Smooth muscle cell (in vitro differentiated cells): Measurements from ENCODE around the gene BTNL8. TPM values are rescaled to one million over a fixed set of nuclear protein-coding genes. Genes with fewer than 3 reads are reported as not detected.

Experiments used
- DNase-seq: peaks from one replicate; lab custom pipeline; 2025; ENCODE audit not compliant: unreplicated experiment; lab: John Stamatoyannopoulos, UW
- H2AFZ ChIP-seq: fragments of 200-600 bp; sonication (generic); 2 replicates; pipeline ENCODE4 v1.6.0; 2016; ENCODE audit warnings: antibody characterized with exemption, low read depth, mild to moderate bottlenecking
- H3F3A ChIP-seq: fragments of 200-600 bp; sonication (generic); 2 replicates; pipeline ENCODE4 v1.6.0; 2017; ENCODE audit warnings: antibody characterized with exemption, low read depth
- H3K27ac ChIP-seq: fragments of 200-600 bp; sonication (generic); 2 replicates; pipeline ENCODE4 v1.5.1; 2016; ENCODE audit warnings: low read depth, mild to moderate bottlenecking
- H3K27me3 ChIP-seq: fragments of 200-600 bp; sonication (generic); 2 replicates; pipeline ENCODE4 v1.6.1; 2016; ENCODE audit warnings: low read depth, mild to moderate bottlenecking
- H3K36me3 ChIP-seq: fragments of 200-600 bp; sonication (generic); 2 replicates; pipeline ENCODE4 v1.5.1; 2016; ENCODE audit warnings: low read depth
- H3K4me1 ChIP-seq: fragments of 200-600 bp; sonication (generic); 2 replicates; pipeline ENCODE4 v1.5.1; 2016; ENCODE audit warnings: low read depth
- H3K4me2 ChIP-seq: fragments of 200-600 bp; sonication (generic); 2 replicates; pipeline ENCODE4 v1.6.0; 2016; ENCODE audit warnings: mild to moderate bottlenecking
- H3K4me3 ChIP-seq: fragments of 200-600 bp; sonication (generic); 2 replicates; pipeline ENCODE4 v1.5.1; 2016; ENCODE audit warnings: mild to moderate bottlenecking
- H3K79me2 ChIP-seq: fragments of 200-600 bp; sonication (generic); 2 replicates; pipeline ENCODE4 v1.6.0; 2016; ENCODE audit warnings: low read depth, mild to moderate bottlenecking
- H3K9ac ChIP-seq: fragments of 200-600 bp; sonication (generic); 2 replicates; pipeline ENCODE4 v1.6.0; 2016; ENCODE audit warnings: low read depth
- H3K9me3 ChIP-seq: fragments of 200-600 bp; sonication (generic); replicated peaks from 2 replicates; pipeline ENCODE4 v1.5.1; 2016; ENCODE audit warnings: low read depth
- H4K20me1 ChIP-seq: fragments of 200-600 bp; sonication (generic); 2 replicates; pipeline ENCODE4 v1.6.0; 2016; ENCODE audit warnings: low read depth
- CTCF ChIP-seq: fragments of 200-600 bp; sonication (generic); IDR thresholded peaks from 2 replicates; pipeline ENCODE4 v1.5.1; 2017; ENCODE audit warnings: borderline replicate concordance, mild to moderate bottlenecking, antibody characterized with exemption; ENCODE audit not compliant: insufficient read depth, poor library complexity, severe bottlenecking
- WGBS: methylation state at CpG from one replicate; pipeline ENCODE4 v1.1.7; 2016; ENCODE audit warnings: low lambda C conversion rate; 5-methylcytosine and 5-hydroxymethylcytosine counted together
- polyA plus RNA-seq: library from polyadenylated mRNA; unstranded; fragments of >200 nt; fragmentation: Nextera tagmentation; extraction: Ambion mirVana; gene quantifications from 2 replicates; pipeline ENCODE4 v1.2.1, GENCODE V29; 2016
- total RNA-seq: library from RNA; depleted of rRNA; stranded (reverse); fragments of >200 nt; gene quantifications from 2 replicates; pipeline ENCODE4 v1.2.3, GENCODE V29; 2014

The BTNL8 gene
- total and polyA plus RNA-seq, 2 experiments from 2014 or later: not detected

DNA sequence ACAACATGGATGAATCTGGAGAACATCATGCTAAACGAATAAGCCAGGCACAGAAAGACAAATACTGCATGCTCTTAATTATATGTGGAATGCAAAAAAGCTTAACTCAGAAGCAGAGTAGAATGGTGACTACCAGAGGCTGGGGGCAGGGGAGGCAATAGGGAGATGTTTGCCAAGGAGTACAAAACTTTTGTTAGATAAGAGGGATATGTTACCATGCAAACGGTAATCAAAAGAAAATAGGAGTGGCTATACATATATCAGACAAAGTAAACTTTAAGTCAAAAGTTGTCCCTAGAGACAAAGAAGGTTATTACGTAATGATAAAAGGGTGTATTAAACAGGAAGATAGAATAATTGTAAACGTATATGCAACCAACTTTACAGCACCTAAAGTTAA is 71.9 kb downstream of the BTNL8 start:
- Histone ChIP-seq H4K20me1 (no peaks in the 10 kb centered on the region), H3K4me3 (no peak overlapping the region), H3K4me1 (no peaks in the 10 kb centered on the region), H3K4me2 (no peak overlapping the region), H3F3A (no peaks in the 10 kb centered on the region), H2AFZ (no peak overlapping the region), H3K36me3 (no peaks in the 10 kb centered on the region), H3K9ac (no peak overlapping the region), H3K27me3 (no peaks in the 10 kb centered on the region), H3K27ac (no peak overlapping the region), H3K9me3 (no peaks in the 10 kb centered on the region), H3K79me2 (no peaks in the 10 kb centered on the region)
- no peak for DNase-seq
- WGBS: 86% methylated on average over 4 of the region's 4 CpGs
- TF ChIP-seq CTCF: no peak

DNA sequence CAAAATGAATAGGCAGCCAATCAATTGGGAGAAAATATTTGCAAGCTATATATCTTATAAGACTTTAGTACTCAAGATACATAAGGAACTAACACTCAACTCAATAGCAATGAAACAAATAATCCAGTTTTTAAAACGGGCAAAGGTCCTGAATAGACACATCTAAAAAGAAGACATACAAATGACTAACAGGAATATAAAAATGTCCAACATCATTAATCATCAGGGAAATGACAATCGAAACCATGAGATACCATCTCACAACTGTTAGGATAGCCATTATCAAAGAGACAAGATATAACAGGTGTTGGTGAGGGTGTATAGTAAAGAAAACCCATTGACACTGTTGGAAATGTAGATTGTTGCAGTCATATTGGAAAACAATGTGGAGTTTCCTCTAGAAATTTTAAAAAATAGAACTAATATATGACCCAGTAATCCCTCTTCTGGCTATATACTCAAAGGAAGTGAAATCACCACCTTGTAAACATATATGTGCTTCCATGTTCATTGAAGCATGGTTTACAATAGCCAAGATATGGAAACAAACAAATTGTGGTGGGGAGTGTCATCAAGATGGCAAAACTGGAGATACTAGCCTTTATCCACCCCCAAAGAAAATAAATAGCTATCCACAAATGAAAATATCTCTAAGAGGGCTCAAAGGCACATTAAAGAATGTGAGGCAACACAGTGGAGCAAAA is 75.8 kb downstream of the BTNL8 start:
- Histone ChIP-seq H3K9ac (no peak overlapping the region), H3K9me3 (no peaks in the 10 kb centered on the region), H3K27ac (no peak overlapping the region), H3K4me1 (no peaks in the 10 kb centered on the region), H3K27me3 (no peaks in the 10 kb centered on the region), H2AFZ (no peak overlapping the region), H3K4me2 (no peak overlapping the region), H3F3A (no peaks in the 10 kb centered on the region), H3K79me2 (no peaks in the 10 kb centered on the region), H3K4me3 (no peak overlapping the region), H4K20me1 (no peaks in the 10 kb centered on the region), H3K36me3 (no peaks in the 10 kb centered on the region)
- TF ChIP-seq CTCF: no peak
- no peak for DNase-seq
- WGBS: 82% methylated on average over 2 of the region's 2 CpGs

- H3K4me1 ChIP-seq: no peaks in the 10 kb centered on the region
- H3K79me2 ChIP-seq: no peaks in the 10 kb centered on the region
- H3K4me3 ChIP-seq: no peak overlapping the region
- no peak for DNase-seq
- no peaks in the 10 kb centered on the region for H3K36me3 ChIP-seq
- no peak overlapping the region for H3K4me2 ChIP-seq
- no peak overlapping the region for H3K9ac ChIP-seq
- H2AFZ ChIP-seq: no peak overlapping the region
- no peak overlapping the region for H3K27ac ChIP-seq
- no peaks in the 10 kb centered on the region for H3K27me3 ChIP-seq
- 81% methylated on average over 2 of the region's 2 CpGs for WGBS
- H3F3A ChIP-seq: no peaks in the 10 kb centered on the region
- H3K9me3 ChIP-seq: no peaks in the 10 kb centered on the region
- no peaks in the 10 kb centered on the region for H4K20me1 ChIP-seq
- TF ChIP-seq CTCF: no peak
Measured at GRCh38 chr5:180975338-180975737, 76.4 kb downstream of the BTNL8 start.

GRCh38 chr5:180976518-180976917 is 77.6 kb downstream of the BTNL8 start:
- no peaks in the 10 kb centered on the region for H3F3A ChIP-seq
- H3K9me3 ChIP-seq: no peaks in the 10 kb centered on the region
- H2AFZ ChIP-seq: no peak overlapping the region
- no peaks in the 10 kb centered on the region for H4K20me1 ChIP-seq
- H3K36me3 ChIP-seq: no peaks in the 10 kb centered on the region
- no peak overlapping the region for H3K9ac ChIP-seq
- 89% methylated on average over 6 of the region's 6 CpGs for WGBS
- H3K79me2 ChIP-seq: no peaks in the 10 kb centered on the region
- no peak overlapping the region for H3K4me2 ChIP-seq
- TF ChIP-seq CTCF: no peak
- H3K4me3 ChIP-seq: no peak overlapping the region
- no peak for DNase-seq
- no peaks in the 10 kb centered on the region for H3K27me3 ChIP-seq
- H3K4me1 ChIP-seq: no peaks in the 10 kb centered on the region
- no peak overlapping the region for H3K27ac ChIP-seq
